Prostate gland (tissue), 2 donors: ENCODE data around the gene FUCA2.

Experiments used
- CTCF ChIP-seq, 4 experiments: fragments of 200-600 bp in 2 of 4; fragments of 450-650 bp in 2 of 4; sonication (generic) in 2 of 4; IDR thresholded peaks; 1 replicate in 3 of 4; 2 replicates in 1 of 4; pipeline ENCODE4 v1.5.1; 2016 to 2019; ENCODE audit warnings: antibody characterized with exemption in 4 of 4, mild to moderate bottlenecking in 2 of 4, moderate library complexity in 2 of 4
- POLR2A ChIP-seq: fragments of 450-650 bp; IDR thresholded peaks from one replicate; pipeline ENCODE4 v1.6.1; 2016; ENCODE audit warnings: antibody characterized with exemption, mild to moderate bottlenecking
- POLR2AphosphoS5 ChIP-seq: sonication (generic); formaldehyde crosslinking; IDR thresholded peaks from one replicate; pipeline ENCODE4 v1.6.1; 2017; ENCODE audit warnings: antibody characterized with exemption

- no peak for TF ChIP-seq POLR2A
- no peak for TF ChIP-seq POLR2AphosphoS5
- no peak for TF ChIP-seq CTCF (IDR thresholded peaks at IDR 0.05)
These were observed 46.0 kb downstream of the FUCA2 start for GRCh38 chr6:143465546-143465945.
